ENCODE data around the gene LRRC27.

DNA sequence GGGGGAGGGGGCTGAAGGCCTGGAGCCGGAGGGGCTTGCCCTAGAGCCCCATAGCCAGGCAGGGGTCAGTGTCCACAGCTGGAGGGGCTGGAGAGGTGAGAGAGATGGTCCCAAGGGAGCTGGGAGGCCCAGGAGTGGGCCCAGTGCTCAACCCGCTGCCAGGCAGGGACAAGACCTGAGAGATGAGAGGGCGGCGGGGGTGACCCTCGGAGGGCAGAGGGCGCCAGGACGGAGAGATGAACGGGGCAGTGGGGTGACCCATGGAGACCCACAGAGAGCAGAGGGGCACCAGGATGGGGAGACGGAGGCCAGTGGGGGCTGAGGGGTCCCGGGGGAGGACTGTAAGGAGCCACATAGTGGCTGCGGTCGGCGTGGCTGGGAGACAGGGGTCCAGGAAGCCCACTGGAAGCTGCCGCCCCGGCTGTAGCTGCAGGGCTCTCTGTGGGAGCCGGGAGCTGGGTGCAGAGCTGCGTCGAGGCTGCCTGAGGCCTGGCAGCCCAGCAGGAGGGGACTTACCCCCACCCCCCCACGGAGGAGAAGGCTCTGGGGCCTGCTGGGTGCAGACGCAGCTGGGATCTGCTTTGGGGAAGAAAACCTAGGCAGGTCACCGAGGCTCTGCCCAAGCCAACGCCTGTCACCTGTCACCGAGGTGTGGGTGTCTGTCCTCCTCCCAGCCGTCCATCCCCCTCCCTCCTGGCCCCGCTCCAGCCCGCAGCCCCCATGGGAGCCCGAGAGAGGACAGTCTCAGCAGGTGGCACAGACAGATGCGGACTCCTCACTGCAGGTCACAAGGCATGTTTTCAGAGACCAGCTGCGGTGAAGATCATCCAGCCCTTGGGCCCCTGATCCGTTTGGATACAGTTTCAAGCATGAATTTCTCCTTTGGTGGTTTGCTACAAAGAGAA is 90.1 kb downstream of the LRRC27 start:
- TF ChIP-seq POLR2A (IDR thresholded peaks at IDR 0.05) (no peak), CTCF (IDR thresholded peaks at IDR 0.05 in 8 of 11, conservative IDR thresholded peaks at IDR 0.05 in 3 of 11) (no peak)

Data from spleen (tissue), 7 donors.